Measurements from ENCODE around the gene AZU1.
"Not testable (repeated sequence)": the region's sequence is repeated elsewhere in the genome, so short reads cannot be mapped to it uniquely, and the experiment has no call there.

The AZU1 gene

DNA sequence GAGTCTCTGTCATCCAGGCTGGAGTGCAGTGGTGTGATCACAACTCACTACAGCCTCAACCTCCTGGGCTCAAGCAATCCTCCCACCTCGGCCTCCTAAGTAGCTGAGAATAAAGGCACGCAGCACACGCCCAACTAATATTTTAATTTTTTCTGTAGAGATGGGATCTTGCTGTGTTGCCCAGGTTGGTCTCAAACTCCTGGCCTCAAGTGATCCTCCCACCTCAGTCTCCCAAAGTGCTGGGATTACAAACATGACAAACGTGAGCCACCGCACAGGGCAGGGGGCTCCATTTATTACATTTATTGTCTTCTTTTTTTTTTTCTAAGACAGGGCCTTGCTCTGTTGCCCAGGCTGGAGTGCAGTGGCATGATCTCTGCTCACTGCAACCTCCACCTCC lies 7.4 kb upstream of the AZU1 start:
- intact Hi-C loops (cut with DNase I); DNase-seq: not testable (repeated sequence)

DNA sequence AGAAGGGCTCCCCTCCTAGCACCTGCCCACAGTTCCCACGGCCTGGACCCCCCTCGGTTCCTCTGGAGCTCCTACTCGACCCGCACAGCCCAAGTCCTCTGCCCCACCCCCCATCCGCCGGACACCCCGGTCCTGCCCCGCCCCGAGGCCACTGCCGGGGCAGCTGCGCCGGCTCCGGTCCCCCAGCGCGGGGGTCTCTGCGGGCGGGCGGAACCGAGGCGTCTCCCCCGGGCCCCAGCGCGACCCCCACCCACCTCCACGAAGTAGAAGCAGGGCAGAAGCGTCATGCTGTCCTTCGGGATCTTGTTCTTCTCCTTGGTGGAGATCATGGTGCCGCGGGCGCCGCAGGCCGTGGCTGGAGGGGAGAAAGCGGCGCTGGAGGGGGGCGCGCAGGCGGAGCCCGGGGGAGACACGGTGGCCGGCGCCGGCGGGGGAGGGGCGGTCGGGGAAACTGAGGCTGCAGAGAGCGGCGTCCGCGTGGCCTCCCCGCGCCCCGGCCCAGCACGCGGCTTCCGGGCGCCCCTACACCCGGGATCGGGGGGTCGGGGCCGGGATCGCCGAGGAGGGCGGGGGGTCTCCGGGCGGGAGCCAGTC lies 6.3 kb upstream of the AZU1 start:
- DNase-seq = no peak
- intact Hi-C loops (cut with DNase I) = no loop called here

DNA sequence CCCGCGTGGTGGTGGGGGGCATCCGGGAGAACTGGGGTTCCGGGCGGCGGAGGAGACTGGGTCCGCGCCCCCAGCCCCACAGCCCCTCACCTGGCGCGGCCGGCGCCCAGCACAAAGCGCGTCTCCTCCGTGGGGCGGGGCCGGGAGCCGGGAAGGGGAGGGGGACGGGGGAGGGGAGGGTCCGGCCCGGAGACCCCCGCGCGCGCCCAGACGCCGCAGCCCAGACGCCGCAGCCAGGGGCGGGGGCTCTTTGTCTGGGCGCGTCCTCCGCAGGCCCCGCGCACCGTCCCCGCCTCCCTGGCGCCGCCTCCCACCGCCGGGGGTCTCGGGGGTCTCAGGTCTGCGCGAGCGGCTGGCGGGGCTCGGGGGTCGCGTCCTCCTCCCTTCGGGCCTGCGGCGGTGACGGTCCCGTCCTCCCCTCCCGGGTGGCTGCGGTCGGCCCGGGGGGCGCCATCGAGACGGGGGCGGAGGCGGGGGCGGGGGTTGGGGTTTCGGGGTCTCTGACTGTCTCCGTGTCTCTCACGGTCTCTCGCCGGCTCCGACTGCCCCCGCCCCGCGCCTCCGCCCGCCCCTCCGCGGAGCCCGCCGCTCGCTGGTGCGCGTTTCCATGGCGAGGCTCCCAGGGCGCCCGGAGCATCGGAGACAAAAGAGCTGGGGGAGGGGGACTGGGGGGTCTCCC lies 5.7 kb upstream of the AZU1 start, which contains the start of gene PLPPR3:
Gene PLPPR3 (minus strand): TSS at position 131 of the 679 bp plus-strand sequence. CDS start 396 bp downstream, outside the sequence.
- DNase-seq = peak in 7 of 42 donors; percentile 20 to 57 (median 44)
- intact Hi-C loops (cut with DNase I) = no loop called here

DNA sequence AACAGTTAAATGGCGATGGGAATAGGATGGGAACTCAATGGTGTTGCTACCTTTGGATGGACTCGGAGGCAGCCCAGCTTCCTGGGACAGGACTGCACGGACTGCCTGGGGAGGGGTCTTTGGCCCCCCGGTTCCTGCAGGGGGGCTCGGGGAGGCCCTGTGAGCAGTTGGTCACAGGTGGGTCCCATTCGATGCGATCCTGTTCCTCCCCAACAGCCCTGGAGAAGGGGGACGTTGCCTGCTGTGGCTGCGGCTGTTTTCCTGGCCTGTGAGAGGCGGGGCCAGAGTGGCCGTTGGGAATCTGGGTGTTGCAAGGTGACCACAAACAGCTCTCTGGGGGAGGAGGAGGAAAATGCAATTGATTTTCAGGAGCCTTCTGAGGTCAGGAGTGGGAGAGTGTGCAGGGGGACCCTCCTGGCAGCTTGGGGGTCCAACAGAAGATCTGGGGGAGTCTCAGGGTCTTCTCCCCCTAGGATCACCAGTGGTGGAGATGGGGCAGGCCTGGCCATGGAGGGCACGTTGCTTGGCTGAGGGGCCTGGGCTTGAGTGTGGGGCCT lies 4.0 kb upstream of the AZU1 start:
- no peak for DNase-seq

DNA sequence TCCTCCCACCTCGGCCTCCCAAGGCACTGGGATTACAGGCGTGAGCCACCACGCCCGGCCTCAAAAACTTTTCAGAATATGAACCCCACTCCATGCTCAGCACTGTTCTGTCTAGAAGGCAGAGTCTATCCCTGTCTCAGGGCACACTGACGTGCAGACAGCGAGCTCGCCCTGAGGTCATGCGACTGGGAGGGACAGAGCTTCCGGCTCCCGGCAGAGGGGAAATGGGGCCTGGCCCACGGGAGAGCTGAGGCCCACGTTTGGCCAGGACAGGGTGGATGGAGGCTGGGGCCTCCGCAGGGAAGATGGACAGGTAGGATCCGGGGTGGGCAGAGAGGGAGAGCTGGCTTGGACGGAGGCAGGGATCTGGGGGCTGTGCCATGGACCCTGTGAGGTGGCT lies 2.8 kb upstream of the AZU1 start:
- no peak for DNase-seq
- intact Hi-C loops (cut with DNase I) = no loop called here

More for the DNA sequence above, 4.0 kb upstream of the AZU1 start:
- intact Hi-C loops (cut with DNase I) = no loop called here

DNA sequence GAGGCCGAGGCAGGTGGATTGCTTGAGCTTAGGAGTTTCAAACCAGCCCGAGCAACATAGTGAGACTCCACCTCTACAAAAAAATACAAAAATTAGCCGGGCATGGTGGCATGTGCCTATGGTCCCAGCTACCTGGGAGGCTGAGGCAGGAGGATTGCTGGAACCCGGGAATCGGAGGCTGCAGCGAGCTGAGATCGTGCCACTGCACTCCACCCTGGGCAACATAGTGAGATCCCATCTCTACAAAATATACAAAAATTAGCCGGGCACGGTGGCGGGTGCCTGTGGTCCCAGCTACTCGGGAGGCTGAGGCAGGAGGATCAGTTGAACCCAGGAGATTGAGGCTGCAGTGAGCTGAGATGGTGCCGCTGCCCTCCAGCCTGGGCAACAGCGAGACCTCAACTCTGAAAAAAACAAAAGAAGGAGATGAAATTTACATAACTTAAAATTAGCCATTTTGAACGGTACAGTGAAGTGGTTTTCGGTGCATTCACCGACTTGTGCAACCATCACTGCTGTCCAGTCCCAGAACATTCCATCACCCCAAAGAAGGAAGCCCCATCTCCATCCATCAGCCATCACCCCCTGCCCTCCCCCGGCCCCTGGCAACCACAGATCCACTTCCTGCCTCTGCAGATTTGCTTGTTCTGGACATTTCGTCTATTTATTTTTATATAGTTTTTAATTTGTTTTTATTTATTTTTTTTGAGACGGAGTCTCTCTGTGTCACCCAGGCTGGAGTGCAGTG lies 1.6 kb upstream of the AZU1 start:
- DNase-seq = no peak
- intact Hi-C loops (cut with DNase I) = no loop called here

DNA sequence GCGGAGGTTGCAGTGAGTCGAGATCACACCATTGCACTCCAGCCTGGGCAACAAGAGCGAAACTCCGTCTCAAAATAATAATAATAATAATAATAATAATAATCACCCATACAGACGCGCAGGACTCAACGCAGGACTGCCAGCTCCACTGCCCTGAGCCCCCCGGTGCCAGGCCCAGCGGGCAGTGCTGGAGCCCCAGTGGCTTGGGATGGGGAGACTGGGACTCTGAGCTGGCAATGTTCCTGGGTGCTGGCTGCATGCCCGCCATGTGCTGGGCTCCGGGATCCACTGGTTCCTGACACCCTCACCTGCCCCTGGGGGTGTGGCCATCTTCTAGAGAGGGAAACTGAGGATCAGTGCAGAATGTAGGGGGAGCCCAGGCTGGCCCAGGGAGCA lies 325 bp upstream of the AZU1 start:
- DNase-seq = no peak
- intact Hi-C loops (cut with DNase I) = no loop called here

DNA sequence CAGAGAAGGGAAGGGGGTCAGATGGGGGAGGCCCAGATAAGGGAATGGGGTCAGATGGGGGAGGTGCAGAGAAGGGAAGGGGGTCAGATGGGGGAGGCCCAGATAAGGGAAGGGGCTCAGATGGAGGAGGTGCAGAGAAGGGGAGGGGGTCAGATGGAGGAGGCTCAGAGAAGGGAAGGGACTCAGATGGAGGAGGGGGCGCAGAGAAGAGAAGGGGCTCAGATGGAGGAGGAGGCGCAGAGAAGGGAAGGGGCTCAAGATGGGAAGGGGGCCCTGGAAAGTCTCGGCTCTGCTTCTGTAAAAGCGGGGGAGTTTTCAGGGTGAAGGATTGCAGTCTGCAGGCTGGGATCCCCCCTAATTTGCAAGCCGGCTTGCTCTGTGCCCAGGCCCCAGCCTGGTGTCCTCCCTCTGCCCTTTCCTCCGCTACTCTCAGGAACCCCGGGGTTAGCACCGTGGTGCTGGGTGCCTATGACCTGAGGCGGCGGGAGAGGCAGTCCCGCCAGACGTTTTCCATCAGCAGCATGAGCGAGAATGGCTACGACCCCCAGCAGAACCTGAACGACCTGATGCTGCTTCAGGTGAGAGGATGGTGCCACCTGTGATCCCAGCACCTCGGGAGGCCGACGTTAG lies 1.6 kb downstream of the AZU1 start:
- no peak for DNase-seq
- intact Hi-C loops (cut with DNase I) = no loop called here

DNA sequence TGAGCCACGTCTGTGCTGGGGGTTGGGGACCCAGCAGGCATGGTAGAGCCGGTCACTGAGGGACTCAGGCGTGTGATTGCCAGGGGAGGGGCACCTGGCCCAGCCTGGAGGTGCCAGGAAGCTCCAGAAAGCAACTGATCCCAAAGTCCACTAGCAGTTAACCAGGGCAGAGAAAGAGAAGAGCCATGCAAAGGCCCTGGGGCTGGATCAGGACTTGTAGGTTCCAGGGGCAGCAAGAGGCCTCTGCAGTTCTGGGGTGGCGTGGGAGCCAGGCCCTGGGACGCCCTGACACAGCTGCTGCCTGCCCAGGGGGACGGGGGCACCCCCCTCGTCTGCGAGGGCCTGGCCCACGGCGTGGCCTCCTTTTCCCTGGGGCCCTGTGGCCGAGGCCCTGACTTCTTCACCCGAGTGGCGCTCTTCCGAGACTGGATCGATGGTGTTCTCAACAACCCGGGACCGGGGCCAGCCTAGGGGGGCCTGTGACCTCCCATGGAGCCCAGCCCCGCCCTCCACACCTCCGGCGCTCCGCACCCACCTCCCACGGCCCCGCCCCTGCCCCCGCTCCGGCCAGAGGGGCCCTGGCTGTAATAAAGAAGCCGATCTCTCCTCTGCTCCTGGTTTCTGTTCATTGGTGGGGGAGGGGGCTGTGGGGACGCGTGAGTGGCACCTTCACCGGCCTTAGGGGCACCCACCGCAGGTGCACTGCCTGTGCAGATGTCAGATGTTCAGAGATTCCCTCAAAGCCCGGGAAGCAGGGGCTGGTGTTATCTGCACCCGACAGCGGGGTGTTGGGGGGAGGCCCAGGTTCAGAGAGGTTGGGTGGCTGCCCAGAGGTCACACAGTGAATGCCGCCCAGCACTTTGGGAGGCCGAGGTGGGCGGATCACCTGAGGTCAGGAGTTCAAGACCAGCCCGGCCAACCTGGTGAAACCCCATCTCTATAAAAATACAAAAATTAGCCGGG lies 4.1 kb downstream of the AZU1 start:
- no peak for DNase-seq
- intact Hi-C loops (cut with DNase I) = no loop called here

DNA sequence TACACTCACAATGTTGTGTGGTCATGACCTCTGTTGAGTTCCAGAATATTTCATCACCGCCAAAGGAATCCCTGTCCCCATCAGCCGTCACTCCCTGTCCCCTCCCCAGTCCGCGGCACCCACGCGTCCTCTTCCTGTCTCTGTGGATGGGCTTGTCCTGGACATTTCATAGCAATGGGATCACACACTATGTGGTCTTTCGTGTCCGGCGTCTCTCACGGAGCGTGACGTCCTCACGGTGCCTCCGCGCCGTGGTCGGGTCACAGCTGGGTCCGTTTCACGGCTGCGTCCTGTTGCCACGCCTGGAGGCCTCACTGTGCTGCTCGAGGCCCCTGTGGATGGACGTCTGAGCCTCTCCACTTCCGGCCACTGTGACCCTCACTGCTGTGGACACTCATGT lies 6.6 kb downstream of the AZU1 start:
- DNase-seq = no peak
- intact Hi-C loops (cut with DNase I) = no loop called here

DNA sequence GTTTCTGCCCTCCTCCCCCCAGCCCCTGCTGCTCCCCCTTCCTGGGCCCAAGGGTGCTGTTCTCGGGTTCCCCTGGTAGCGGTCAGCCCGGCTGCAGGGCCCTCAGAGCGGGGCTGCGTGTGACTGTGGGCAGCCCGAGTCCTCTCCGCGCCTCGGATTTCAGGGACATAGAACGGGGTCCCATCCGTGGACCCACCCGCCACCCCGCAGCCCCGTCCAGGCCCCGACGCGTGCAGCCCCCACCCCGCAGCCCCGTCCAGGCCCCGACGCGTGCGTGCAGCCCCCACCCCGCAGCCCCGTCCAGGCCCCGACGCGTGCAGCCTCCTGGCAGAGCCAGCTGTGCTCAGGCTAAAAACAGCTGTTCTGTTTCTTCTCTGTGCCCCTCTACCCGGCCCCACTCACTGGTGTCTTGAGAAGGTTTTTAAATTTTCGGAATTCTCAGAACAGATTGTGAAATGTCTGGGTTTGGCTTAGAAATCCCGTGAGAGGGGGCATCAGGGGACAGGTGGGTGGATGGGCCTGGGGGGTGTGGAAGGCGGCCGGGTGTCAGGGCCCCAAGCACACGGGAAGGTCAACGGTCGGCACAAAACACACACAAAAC lies 7.7 kb downstream of the AZU1 start:
- no peak for DNase-seq
- intact Hi-C loops (cut with DNase I) = no loop called here

DNA sequence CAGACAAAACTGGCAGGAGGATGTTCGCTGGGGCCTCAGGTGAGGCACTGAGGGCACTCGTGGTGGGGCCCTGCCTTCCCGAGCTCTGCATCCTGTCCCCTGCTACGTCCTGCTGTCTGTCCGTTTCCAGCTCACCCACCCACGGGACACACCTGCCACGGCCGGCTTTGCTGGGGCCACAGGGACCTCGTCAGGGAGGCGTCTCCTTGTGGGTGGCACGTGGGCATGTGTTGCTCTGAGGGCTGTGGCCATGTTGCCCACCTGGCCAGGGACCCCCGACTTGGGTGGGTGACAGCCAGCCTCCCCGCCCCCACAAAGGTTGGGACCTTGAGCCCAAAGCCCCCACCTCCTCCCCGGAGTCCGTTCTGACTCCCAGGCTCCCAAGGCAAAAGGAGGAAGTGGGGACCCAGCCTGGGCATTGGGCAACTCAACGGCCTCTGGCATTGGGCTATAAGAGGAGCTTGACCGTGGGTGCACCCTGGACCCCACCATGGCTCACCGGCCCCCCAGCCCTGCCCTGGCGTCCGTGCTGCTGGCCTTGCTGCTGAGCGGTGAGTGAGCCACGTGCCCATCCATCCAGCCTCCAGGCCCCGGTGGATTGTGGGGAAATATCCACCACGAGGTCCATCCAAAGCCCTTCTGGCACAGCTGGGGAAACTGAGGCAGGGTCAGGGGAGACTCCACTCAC lies 13.0 kb downstream of the AZU1 start, which contains the start of gene PRTN3:
Gene PRTN3 (plus strand): TSS at position 481 of the 688 bp plus-strand sequence. CDS start 10 bp downstream, at position 491.
- intact Hi-C loops (cut with DNase I) = no loop called here
- no peak for DNase-seq

DNA sequence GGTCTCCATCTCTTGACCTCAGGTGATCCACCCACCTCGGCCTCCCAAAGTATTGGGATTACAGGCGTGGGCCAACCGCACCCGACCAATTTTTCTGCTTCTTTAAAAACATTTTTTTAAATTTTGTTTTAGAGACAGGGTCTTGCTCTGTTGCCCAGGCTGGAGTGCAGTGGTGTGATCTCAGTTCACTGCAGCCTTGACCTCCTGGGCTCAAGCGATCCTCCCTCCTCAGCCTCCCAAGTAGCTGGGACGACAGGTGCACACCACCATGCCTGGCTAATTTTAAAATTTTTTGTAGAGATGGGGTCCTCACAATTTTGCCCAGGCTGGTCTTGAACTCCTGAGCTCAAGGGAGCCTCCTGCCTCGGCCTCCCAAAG lies 15.2 kb downstream of the AZU1 start:
- intact Hi-C loops (cut with DNase I); DNase-seq: not testable (repeated sequence)

DNA sequence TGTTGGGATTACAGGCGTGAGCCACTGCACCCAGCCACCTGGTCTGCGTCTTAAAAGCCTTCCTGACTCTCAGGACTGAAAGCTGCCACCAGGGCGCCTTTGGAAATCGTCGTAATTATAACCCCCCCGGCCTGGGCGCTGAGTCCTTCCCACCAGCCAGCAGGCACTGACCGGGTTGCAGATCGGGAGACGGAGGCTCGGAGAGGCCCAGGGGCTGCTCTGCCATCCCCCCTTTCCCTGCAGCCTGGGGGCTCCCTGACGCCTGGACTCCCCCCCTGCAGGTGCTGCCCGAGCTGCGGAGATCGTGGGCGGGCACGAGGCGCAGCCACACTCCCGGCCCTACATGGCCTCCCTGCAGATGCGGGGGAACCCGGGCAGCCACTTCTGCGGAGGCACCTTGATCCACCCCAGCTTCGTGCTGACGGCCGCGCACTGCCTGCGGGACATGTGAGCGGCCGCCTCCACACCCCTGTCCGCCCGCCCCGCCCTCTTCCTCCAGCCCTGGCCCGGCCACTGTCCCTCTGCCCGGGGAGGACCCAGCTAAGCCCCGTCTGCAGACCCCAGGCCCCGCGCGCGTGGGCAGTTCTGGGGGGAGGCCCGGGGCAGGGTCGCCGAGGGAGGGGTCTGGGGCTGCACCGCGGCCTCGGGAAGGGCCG lies 15.7 kb downstream of the AZU1 start:
- DNase-seq = peak in 5 of 42 donors; percentile 25 to 58 (median 38)
- intact Hi-C loops (cut with DNase I) = no loop called here

DNA sequence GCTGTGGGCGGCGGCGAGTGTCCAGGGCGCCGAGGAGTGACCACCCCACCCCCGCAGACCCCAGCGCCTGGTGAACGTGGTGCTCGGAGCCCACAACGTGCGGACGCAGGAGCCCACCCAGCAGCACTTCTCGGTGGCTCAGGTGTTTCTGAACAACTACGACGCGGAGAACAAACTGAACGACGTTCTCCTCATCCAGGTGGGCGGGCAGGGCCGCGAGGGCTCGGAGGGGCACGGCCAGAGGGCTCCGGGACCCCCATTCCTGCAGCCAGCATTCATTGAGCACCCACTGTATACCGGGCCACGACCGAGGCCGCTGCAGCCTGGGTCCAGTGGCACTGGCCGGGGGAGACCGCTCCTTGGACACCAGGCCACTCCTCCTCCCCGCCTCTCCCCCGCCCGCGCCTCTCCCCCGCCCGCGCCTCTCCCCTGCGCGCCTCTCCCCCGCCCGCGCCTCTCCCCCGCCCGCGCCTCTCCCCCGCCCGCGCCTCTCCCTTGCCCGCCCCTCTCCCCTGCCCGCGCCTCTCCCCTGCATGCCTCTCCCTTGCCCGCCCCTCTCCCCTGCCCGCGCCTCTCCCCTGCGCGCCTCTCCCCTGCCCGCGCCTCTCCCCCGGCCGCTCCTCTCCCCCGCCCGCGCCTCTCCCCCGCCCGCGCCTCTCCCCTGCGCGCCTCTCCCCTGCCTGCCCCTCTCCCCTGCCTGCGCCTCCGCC lies 16.4 kb downstream of the AZU1 start:
- intact Hi-C loops (cut with DNase I) = no loop called here
- DNase-seq = no peak

DNA sequence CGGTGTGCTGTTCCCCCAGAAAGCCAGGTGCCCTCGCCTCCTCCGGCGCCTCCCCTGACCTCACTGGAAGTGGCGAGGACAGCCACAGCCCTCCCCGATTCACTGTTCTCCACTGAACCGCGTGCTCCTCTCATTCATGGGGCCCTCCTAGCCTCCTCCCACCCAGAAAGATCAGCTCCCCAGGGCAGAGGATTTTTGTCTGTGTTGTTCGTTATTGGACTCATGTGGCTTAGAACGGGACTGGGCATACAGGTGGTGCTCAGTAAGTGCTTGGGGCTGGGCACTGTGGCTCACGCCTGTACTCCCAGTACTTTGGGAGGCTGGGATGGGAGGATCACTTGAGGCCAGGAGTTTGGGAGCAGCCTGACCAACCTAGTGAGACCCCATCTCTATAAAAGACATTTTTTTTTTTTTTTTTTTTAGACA lies 16.9 kb downstream of the AZU1 start:
- intact Hi-C loops (cut with DNase I) = no loop called here
- DNase-seq = peak in 4 of 42 donors; percentile 18 to 49 (median 31)
